GM20431 (cell line): ENCODE data around the gene SLC41A3.
"Not testable (repeated sequence)": the region's sequence is repeated elsewhere in the genome, so short reads cannot be mapped to it uniquely, and the experiment has no call there.

ENCODE experiments used
- in situ Hi-C: fragments of 300-500 bp; cut with MseI, MboI; formaldehyde crosslinking; loops from one replicate; pipeline ENCODE4 v1.15.0; 2020; ENCODE audit warnings: low sequenced_read_pairs; ENCODE audit not compliant: unreplicated experiment

SLC41A3 gene

DNA sequence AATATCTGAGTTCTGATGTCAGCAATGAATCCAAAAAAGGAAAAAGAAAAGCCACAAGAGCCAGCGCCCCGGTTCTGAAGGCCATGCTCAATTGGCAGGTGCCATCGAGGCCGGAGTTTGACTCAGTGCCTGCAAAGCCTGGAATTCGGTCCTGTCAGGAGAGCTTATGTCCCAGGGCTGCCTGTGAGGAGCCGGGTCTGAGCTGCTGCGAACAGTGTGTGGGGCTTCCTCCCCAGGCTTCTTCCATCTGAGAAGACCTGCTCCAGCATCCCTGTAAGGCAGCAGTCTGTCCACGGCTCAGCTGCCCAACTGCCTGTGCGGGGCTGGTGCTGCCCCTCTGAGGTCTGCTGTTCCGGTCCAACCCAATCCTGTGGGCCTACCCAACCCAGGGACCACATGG lies 68.8 kb downstream of the SLC41A3 start:
- in situ Hi-C loops = no loop called here

DNA sequence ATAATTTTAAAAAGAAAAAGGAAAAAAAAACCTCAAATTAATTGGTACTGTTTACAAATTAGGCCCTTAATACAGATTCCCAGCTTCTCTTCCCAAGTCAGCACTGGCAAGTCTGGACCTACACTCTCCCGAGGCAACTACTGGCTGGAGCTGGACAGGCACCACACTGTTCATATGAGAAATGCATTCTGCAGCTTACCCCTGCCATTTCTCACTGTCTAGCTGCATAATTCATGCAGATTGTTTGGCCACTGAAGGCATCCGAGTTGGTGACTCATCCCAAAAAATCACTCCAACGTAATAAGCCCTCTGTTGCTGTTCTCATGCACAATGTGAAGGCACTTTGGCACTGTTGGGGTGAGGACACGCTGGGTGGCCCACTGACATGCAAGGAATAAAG lies 69.7 kb downstream of the SLC41A3 start:
- in situ Hi-C loops = no loop called here

DNA sequence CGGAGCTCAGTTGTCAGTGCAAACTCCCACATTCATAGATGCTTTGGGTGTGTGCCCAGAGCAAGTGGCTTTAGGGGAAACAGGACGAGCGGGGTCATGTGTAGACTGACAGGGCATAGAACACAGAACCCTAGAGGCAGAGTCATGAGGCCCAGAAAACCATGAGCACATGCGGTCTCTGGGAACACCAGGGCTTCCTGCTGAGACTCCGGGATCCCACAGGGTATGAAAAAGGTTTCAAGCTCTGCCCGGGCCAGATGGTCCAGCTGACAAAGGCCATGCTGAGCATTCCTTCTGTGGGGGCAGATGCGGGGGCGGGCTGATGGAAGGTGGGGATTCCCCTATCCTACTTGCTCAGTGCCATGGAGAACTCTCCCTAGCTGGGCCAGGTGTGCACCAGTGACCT lies 70.2 kb downstream of the SLC41A3 start:
- in situ Hi-C loops = no loop called here

DNA sequence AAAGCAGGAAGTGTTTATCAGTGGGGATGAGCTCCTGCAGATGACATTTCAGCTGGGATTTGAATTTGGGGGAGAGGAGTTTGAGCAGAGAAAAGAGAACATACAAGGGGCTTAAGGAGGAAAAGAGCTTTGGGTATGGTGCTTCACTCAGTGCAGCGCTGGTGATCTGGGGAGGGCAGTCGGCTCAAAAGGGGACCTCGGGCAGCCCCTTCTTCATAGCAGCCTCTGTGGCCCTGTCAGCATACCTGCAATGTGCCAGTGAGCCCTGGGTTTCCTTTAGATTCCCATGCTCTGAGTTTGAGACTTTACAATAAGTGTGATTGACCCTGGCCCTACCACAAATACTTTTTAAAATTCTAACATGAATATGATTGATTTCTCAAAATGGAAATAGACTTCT lies 74.7 kb downstream of the SLC41A3 start:
- in situ Hi-C loops = no loop called here

GRCh38 chr3:126008219-126008618 lies 75.7 kb downstream of the SLC41A3 start:
- in situ Hi-C loops = no loop called here

GRCh38 chr3:126005951-126006350 lies 78.0 kb downstream of the SLC41A3 start:
- in situ Hi-C loops = no loop called here

DNA sequence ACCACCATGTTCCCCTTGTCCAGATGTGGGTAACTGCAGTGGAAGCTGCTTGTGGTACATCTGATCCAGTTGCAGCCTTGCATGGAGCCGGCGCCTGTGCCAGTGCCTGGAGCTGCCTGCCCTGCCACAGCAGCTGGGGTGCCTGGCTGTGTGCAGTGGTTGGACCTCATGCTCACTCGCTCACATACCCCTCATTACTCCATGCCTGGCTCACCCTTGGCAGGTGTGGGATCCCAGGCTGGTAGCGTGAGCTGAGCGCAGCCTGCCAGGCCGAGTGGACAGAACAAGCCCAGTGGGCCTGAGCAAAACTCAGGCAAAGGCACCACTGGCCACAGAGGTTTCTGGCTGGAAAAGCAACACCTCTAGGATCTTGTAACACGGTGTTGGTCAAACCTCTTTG lies 79.2 kb downstream of the SLC41A3 start:
- in situ Hi-C loops = no loop called here

- in situ Hi-C loops = no loop called here
Observed at GRCh38 chr3:126004217-126004616, 79.7 kb downstream of the SLC41A3 start.

GRCh38 chr3:126003447-126004190 lies 80.3 kb downstream of the SLC41A3 start:
- in situ Hi-C loops = no loop called here

DNA sequence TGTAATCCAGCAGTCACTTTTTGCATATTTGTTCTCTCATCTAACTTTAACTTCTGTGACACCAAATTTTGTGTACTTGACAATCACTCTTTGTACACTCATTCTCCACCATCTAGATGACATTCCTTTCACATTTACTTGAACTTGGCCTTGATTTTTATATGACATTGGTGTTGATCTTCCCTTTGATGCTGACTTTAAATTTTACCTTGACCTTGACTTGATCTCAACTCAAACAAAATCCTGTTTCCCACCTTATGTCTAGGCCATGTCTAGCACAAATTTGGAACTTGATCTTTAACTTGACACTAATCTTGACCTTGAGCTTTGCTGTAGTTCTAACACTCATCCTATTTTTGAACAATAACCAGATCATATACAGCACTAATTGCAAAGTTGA lies 81.7 kb downstream of the SLC41A3 start:
- in situ Hi-C loops = no loop called here

DNA sequence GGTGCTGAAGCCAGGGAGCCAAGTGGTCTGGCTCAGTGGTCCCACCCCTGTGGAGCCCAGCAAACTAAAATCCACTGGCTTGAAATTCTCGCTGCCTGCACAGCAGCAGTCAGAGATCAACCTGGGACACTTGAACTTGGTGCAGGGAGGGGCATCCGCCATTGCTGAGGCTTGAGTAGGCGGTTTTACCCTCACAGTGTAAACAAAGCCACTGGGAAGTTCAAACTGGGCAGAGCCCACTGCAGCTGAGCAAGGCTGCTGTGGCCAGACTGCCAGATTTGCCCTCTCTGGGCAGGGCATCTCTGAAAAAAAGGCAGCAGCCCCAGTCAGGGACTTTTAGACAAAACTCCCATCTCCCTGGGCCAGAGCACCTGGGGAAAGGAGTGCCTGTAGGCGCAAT lies 87.2 kb downstream of the SLC41A3 start:
- in situ Hi-C loops = not testable (repeated sequence)

DNA sequence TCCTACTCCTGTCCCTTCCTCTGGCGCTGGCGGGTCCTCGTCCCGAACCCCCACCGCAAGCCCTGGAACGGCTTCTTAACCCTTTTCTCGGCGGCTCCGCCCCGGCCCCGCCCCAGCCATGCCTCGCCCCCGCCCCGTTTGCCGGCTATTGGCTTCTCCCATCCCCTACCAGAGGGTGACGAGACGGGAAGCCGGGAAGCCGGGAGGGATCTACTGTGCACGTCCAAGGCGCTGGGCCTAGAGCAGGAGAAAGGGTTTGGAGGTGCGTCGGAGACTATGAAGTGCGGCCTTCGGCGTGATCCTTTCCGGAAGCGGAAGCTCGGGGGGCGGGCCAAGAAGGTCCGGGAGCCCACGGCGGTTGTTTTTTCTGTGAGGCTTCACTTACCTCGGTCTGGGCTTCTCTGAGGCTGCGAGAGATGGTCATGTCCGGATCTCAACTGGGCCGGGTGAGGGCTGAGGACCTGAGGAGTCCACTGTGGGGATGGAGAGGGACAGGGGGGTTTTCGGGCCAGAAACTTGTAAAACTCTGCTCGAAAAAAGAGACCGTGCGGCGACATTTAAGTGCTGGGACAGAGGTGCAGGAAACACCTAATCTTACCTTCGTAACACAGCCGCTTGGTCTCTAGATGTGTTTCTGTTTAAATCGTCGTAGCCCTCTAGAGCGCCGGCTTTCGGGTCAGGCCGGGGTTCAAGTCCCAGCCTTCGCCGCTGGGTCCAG lies 93.5 kb downstream of the SLC41A3 start:
- in situ Hi-C loops = no loop called here

- in situ Hi-C loops = not testable (repeated sequence)
Observed at GRCh38 chr3:125984951-125985350, 99.0 kb downstream of the SLC41A3 start.

DNA sequence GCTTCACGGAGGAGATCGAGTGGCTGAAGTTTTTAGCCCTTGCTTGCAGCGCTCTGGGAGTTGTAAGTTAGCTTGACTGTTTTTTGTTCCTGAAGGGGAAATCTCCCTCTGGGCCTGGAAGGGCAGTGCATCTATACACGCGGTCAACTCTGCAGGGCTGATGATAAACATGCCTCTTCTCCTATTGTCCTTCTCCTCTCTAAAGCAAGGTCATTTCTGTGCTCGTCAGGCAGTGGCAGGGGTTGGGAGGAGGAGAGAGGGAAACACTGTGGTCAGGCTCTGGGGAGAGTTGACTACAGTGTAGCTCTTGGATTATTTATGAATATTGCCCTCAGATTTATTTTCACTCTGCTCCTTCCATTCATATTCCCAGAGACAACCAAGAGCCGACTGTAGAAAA lies 106.8 kb downstream of the SLC41A3 start:
- in situ Hi-C loops = not testable (repeated sequence)

- in situ Hi-C loops = not testable (repeated sequence)
Observed at GRCh38 chr3:125976003-125976390, 107.9 kb downstream of the SLC41A3 start.

DNA sequence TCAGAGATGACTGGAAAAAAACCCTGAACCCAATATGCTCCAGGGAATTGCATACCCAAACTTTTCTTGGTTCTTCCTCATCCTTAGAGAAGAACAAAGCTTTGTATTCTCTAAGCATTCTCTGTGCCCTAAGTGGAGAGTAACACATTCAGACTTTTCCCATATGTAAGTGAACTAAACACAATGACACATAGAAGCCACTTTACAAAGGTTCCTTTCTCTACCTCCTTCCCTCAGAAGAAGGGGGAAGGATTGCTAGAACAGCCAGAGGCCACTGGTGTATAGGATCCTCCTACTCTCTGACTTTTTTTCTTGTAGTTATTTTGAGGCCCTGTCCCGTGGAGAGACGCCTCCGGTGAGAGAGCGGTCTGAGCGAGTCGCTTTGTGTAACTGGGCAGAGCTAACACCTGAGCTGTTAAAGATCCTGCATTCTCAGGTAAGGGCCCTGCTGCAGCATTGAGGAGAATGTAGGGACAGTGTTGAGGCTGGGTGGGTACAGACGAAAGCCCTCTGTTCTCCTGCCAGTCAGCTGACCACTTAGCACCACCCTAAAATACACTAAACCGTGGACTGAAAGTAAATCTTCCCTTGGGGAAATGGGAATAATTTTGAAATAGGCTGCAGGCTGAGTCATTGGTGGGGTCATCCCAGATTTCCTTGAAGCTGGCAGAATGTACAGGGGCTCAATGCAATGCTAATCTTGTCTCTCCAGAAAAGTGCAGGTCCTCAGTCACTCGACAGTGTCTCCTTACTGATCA lies 108.5 kb downstream of the SLC41A3 start:
- in situ Hi-C loops = not testable (repeated sequence)

DNA sequence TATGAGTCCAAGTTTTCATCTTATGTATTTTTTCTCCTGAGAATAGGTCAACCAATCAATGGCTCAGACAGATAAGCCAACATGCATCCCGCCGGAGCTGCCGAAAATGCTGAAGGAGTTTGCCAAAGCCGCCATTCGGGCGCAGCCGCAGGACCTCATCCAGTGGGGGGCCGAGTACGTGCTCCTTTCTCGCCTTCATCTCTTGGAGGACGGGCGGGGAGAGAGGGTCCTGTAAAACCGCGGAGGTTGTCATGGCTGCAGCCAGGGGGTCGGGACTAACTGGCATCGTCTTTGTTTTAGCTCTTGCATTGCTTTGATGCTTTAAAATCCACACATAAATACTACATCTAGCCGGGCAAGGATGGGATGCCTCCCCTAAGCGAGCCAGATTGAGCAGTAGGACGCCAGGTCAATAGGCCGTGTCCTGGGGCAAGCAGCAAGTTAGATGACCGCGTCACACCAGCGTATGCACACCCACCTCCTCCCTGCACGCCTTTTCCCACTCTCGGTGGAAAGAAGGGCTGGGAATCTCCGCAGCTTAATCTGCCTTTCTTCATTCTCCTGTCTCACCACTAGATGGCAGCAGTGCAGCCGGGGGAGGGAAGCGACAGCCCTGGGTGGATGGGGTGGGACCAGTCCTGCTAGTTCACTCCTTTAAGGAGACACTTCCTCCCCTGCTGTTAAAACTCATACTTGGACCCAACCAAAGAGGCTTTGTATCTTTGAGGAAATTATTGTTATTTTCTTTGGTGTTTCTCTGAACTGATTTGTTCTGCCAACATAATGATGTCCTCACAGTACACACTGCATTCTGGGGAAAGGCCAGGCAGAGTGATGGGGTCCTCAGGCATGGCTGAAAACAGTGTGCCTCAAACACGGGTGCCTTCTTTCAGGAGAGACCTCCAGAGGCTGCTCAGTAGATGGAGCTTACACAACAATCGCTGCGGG lies 111.7 kb downstream of the SLC41A3 start:
- in situ Hi-C loops = not testable (repeated sequence)

GRCh38 chr3:125968701-125969592 lies 115.0 kb downstream of the SLC41A3 start, which contains the start of gene ROPN1B:
TSS of gene ROPN1B (plus strand) at chr3:125969178. CDS start at chr3:125972055, 2,877 bp downstream.
- in situ Hi-C loops = not testable (repeated sequence)

DNA sequence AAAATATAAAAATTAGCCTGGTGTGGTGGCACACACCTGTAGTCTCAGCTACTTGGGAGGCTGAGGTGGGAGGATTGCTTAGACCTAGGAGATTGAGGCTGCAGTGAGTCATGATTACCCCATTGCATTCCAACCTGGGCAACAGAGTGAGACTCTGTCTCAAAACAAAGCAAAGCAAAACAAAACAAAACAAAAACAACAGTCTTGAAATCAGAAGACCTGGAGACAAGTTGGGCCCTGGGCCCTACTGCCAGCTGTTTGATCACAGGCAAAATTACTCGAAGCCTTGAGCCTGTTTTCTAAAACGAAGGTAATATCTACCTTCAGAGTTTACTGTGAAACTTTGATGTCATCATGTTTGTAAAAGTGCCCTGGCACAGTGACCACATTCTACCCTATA lies 115.8 kb downstream of the SLC41A3 start:
- in situ Hi-C loops = not testable (repeated sequence)
